HG03565 (cell line): ENCODE results near the gene CGNL1.

Experiments used
- ATAC-seq: cut with Tn5 transposase; IDR thresholded peaks from one replicate; pipeline ENCODE4 v1.9.1; 2021; ENCODE audit warnings: mild to moderate bottlenecking, moderate library complexity; ENCODE audit not compliant: unreplicated experiment

The CGNL1 gene

DNA sequence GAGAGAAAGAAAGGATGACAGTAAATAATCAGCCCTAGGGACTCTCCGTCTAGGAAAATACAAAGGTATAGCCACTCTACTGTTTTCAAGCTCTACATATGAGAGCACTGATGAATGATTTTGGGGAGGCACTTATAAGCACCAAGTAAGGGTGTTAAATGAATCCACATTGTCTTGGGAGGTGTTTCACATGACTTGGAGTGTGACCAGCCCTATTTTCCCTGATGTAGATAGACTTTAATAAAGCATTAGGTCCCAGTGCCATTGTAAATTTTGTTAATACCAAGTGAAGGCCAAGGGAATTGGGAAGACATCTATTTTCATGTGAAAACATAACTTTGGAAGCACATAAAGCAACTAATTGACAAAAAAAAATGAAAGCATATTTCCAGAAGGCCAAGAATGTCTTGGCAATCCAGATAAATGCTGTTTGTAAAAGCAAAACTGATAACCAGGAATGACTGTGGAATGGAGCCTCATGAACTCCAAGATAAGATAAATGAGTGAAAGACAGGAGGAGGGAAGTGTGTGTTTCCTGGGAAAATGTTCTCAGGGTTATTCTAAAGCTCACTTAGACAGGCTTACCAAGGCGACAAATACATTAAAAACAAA lies 119.4 kb downstream of the CGNL1 start:
- ATAC-seq, result no peak

DNA sequence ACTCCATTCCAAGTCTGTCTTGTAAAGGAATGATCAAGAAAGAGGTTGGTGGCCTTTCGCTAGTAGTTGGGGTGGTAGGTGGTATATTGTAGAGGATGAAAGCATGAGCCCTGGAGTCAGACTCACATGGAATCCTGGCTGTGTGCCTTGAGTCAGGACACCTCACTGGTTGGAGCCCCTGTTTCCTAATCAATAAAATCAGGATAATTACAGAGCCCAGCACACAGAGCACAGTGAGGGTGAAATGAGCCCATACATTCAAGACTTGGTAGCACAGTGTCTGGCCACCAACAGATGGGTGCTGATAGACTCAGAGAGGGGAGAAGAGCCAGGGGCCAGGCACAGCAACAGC lies 120.3 kb downstream of the CGNL1 start:
- ATAC-seq, result no peak

DNA sequence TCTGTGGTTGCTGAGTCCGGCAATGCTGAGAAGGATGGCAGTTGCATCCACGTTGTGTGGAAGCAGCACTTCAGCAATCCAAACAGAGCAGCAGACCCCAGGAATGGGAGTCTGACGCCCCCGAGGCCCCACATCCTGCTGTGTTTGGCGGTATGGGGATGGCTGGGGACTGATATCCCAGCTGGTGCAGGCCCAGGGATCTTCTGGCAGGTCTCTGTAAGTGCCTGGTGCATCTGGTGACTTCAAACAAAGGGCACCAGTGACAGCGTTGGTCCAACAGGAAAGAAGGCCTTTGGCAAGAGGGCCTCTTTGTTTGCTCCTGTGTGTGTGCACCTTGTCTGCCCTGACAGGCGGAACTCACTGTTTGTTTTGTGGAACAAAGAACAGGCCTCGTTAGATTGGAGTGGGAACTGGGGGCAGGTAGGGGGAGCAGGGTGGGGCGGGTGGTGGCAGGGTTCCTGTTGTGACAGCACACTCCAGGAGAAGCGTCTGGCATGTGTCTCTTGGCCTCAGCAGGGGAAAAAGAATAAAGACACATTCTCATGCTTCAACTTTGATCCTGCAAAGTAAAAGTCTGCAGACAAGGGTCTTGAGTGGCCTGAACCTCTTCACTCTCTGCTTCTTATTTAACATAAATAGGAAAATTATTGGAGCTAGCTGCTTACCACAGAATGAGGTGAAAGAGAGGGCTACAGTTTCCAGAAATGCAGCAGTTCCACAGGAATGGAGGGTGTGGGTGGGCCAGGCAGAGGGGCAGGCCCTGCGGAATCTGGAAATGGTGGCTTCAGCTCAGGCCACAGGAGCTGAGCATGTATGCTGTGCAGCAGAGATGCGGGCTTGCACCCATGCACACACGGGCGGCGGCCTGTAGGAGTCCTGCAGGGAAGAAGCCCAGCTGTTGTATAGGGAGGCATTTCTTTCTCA lies 120.9 kb downstream of the CGNL1 start:
- no peak for ATAC-seq

DNA sequence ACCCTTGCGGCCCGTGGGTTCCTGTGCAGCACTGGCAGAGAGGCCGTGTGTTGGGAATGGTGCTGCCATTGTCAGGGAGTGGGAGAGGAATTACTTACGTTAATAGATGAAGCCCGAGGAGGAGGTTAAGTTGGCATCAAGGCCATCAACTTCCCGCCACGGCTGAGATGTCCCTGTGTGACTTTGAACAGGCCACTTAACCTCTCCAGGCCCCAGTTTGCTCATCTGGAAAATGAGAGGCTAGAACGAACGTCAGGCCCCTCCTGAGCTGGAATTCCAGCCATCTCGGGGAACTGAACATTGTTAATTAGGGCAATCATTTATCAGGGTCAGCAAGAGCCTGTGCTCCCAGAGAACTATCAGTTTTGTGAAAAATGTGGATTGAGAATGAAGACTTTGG lies 124.0 kb downstream of the CGNL1 start:
- no peak for ATAC-seq

DNA sequence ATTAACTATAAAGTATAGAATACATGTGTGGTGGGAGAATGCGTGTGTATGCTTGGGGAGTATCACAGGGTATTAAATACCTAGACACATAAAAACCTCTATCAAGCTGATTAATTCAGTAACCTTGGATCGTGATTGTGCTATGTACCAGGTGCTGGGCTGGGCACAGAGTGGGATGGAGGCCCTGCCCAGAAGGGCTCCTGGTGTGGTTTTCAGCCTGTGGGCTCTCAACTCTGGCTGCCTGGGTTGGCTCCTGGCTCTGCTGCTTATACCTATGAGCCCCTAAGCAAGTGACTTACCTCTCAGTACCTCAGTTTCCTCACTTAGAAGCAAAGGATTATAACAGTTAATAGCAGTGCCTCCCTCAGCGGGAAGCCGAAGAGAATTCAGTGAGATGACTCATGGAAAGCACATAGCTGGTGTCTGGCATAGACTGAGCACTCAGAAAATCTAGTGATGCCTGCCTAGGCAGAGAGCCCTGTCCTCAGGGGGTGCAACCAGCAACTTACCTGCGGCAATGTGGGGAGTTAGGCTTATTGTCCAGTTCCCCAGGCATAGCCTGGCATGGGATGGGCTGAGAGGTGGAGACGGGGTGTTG lies 124.8 kb downstream of the CGNL1 start:
- no peak for ATAC-seq

DNA sequence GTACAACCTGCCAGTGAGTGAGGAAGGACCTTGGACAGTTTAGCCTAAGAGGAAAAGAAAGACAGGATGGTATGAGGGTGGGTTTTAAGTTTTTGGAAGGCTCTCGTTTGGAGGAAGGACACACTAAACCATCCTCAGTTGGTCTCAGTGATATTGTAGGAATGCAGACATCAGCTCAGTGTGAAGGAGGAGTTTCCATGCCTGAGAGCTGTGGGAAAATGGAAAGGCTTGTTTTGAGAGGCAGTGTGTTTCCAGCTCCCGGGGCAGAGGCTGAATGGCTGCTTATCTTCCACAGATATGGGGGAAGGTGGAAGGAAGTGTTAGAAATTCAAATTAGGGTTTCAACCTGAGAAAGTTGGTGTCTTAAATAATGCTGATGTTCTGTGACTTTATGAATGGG lies 125.8 kb downstream of the CGNL1 start:
- no peak for ATAC-seq

DNA sequence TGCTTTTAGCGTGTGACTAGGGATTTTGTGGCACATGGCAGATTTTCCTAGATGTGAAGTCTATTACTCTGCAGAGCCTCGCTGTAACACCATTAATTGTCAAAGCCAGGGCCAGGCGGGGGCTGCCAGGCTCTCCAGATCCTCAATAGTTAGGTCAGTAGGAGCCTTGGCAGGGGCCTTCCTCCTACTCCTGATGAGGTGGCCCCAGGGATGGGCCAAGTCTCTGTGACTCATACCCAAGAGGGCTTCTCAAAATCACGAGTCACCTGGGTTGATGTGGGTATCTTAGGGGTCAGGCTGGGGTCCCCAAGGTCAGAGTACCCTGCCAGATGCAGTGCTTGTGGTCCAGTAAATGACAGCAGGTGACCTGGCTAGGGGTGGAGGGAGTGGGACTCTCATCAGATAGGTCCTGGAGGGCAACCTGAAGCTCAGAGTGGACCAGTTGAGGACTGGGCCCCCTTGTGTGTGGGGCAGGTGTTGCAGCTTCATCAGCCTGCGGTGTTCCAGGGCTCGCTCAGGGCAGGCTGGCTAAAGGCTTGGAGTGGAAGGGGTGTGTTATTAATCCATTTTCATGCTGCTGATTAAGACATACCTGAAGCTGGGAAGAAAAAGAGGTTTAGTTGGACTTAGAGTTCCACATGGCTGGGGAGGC lies 126.9 kb downstream of the CGNL1 start:
- no peak for ATAC-seq

DNA sequence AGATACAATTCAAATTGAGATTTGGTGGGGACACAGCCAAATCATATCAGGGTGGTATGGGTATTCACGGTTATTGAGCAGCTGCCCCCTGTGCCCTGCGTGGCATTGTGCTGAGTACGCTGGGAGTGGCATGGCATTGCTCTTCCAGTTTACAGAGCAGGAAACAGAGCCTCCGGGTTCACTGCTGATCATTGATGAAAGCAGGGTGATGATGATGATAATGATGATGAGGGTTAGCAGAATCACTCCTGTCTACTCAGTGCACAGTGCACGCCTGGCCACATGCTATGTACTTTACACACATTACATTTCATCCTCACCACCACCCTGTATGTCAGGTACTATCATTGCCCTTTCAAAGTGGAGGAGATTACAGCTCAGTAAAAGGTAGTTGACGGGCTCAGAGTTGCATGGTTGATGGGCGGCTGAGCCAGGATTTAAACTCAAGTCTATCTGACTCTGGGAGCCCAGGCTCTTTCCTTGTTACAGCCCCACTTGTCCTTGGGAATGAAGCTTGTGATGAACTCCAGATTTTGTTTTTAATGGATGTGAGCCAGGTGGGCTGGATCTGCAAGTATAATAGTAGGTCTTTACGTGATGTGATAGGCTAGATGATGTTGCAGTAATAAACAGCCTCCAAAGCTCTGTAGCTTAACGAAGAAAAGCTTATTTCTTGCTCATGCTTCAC lies 127.8 kb downstream of the CGNL1 start:
- no peak for ATAC-seq

DNA sequence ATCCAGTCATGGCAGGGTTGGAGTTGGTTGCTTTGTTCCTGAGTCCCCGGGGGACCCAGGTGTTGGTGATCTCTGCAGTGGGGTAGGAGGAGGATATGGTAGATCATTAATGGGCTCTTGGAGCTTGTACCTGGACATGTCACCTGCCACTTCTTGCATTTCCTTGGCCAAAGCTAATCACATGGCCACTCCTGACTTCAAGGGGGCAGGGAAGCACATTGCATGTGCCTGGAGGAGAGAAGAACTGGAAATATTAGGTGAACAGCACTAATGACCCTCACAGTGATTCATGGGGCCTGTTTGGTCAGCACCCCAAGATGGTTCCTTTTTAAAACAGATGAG lies 128.3 kb downstream of the CGNL1 start:
- ATAC-seq, result no peak

DNA sequence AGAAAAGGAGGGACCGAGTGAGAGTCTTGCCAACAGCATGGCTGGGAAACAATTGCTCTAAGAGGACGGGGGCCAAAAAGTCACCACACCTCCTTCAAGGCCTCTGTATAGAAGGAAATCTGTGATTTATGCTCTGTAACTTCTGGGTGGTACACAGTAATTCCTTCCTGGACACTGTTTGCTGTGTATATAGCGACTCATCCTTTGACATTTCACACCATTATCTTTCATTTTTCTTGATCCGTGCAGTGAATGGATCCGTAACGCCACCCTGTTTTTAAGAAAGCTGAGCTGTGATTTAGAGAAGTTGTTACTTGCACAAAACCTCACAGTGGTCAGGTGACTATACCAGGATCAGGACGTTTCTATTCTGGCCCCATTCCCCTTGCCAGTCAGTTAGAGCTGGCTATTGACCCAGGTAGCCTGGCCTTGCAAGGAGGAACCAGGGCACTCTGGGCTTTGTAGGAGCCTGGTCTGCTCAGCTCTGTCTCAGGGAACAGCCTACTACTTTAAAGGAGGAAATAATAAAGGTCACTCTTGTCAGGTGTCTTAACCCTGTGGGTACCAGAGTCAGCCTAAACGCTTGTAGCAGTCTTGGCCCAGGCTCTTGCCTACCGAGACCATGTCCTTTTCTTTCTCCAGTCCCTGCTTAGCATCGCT lies 128.9 kb downstream of the CGNL1 start:
- no peak for ATAC-seq

DNA sequence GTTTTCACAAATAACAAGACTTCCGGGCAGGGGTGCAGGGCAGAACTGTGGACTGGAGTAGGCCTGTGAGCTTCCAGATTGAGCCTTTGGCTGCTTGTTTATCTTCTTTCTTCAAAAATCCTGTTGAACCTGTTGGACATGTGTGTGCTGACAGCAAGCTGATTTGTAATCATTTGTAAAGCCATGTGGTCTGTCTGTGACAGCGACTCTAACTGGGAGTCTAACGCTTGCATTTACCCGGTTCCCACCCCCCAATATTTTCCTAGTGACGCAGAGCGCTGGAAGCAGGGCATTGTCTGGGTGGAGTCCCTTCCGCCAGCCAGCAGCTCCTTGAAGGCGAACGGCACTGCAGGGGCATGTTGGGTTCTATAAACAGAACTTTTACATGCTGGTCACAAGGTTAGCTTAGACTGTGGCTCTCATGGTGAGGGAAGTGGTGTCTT lies 129.7 kb downstream of the CGNL1 start:
- ATAC-seq, result no peak

DNA sequence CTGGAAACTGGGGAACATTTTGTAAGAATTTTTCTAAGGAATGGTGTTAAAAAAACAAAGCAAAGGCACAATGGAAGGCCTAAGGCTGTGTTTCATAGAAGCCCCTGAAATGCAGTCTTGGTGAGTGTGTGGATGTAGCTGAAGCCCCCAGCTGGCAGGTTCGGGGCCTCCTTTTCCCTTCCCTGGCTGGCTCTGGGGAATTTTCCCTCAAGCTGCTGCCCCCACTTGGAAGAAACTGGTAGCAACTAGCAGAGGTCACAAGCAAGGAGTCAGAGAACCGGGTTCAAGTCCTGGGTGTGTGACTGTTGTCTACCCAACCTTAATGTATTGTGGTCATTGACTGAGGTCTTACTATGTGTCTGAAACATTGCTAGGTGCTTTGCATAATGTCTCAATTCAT lies 130.1 kb downstream of the CGNL1 start:
- no peak for ATAC-seq

DNA sequence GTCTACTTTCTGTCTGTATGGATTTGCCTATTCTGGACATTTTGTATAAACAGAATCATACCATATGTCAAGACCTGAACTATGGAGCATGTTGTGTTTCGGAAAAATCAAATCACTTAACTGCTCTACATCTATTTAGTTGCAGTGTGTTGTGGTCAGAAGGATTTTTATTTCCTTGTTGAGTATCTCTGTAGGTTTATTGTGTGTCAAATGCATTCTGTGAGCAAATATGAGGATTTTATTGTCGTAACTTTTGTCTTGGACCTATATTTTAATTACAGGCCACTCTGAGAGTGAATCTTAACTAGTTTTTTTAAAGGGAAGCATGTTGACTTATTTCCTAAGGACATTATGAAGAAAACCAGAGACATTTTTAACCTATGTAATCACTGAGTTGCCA lies 130.8 kb downstream of the CGNL1 start:
- no peak for ATAC-seq

DNA sequence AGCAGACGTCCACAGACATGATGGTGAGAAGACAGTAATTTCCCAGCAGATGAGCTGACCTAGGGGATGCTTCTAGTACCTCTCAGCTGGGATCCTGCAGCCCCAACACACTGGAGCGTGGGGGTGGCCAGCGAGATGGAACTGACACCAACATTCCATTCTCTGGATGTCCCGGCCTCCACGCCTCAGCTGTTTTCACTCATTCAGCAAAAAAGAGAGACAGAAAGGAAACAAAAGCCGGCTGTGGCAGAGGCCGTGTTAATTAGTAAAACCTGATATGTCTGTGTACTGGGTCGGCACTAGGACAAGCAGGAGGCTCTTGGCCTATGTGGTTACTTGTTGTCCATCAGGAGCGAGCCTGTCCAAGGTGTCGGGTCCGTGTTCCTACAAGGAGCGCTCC lies 132.8 kb downstream of the CGNL1 start:
- no peak for ATAC-seq

DNA sequence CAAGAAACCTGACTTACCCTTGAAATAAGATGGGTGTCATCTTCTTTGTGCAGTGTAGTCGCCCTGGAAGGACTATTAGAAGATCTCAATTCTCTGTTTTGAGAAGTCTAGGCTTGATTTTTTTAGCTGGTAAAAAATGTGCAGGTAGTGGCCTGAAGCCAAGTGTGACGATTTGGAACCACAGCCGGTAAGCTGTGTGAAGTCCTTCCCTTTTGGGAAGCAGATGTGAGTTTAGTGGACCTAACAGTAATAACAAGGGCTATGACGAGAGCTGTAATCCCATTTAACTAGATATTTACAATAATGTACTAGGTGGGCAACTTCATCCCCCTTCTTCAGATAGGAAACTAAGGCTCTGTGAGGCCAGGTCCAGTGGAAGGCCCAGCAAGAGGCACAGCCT lies 133.7 kb downstream of the CGNL1 start:
- no peak for ATAC-seq

DNA sequence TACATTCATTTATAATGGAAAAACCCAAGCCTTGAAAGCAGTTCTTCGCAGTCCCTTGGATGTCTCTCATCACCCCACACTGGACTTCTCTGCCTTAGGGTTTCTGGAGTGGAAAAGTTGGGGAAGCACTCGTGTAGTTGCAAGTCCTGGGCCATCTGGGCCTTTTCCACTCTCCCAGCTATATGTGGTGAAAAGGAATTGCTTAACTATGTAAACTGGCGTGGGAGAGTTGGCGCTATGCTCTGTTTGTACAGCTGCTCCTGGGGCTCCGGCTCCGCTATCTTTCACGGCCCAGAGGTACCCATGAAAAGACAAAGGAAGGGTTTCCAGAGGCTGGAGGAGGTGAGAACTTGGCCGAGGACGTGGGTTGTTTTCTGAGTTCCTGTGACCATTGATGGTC lies 134.3 kb downstream of the CGNL1 start:
- ATAC-seq, result no peak

DNA sequence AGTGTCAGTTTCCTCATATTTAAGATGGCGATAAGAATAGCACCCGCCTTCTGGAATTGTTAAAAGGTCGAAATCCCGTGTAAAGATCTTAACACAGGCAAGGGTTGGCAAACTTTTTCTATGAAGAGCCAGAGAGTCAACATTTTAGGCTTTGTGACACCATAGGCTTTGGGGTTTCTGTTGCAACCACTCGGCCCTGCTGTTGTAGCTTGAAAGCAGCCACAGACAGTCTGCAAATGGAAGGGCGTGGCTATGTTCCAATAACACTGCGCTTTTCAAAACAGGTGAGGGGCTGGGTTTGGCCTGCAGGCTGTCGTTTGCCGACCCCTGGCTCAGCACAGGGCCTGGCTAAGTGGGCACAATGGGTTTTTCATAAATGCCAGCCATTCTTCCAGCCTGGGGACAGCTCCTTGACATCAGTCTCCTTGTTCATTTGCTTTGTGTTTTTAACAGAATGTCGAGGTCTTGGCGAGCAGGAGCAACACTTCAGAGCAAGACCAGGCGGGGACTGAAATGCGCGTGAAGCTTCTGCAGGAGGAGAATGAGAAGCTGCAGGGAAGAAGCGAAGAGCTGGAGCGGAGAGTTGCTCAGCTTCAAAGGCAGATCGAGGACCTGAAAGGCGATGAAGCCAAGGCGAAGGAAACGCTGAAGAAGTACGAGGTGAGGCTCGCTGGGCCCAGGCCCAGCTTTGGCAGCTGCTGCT lies 140.2 kb downstream of the CGNL1 start:
- ATAC-seq, result no peak

DNA sequence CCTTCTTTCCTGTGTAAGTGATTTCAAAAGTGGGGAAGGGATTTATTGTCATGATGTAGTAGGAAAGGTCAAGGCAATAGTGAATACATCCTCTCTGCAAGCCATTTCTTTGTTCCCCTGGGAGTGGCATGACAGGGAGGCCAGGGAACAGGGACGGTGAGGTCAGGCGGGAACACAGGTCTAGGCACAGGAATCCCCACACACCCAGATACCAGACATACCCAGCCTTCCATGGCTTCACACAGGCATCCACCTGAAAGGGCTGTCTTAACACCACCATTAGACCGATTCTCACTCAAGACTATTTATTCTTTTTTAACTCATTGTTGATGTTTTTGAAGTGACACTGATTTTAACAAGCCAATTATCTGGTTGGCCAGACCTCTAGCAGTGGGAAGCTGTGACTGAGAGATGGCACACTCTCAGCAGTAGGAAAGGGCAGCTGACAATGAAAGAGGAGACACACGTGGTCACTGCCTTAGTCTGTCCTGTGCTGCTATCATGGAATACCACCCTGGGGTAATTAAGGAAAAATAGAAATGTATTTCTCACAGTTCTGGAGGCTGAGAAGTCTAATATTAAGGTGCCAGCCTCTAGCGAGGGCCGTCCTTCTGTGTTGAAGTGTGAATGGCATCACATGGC lies 140.8 kb downstream of the CGNL1 start:
- ATAC-seq, result no peak

DNA sequence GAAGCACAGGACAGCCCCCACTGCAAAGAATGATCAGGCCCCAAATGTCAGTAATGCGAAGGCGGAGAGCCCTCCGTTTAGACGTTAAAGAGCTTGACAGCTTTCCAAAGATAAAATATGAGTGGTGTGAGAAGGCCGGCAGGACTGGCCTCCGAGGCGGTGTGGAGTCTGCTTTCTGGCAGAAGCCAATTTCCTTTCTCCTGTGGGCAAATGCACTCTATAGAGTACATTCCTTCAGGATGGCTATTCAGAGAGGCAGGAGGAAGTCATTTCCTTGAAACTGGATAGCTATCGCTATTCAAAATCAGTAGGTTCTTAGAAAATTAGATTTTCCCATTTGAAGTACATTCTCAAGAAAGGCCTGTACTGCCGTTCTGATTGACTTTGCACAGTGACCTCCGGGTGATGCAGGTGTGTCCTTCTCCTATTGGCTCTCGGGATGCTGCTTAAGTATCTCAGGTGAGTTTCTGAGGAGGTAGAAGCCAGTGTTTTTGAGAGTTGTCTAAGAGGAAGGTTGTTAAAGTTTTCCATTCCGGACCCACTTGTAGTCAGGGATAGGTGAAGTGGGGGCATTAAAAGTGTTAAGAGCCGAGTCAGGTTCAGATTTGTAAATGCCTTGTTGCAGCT lies 142.6 kb downstream of the CGNL1 start:
- no peak for ATAC-seq
